Naive thymus-derived CD4-positive, alpha-beta T cell (primary cell): Measurements from ENCODE around the gene SPATA1. TPM values are rescaled to one million over a fixed set of nuclear protein-coding genes. Genes with fewer than 3 reads are reported as not detected.

Source experiments
- polyA plus RNA-seq, 2 donors: library from polyadenylated mRNA; unstranded; fragments of 300-500 nt; fragmentation: Illumina TruSeq; gene quantifications; one replicate each; pipeline ENCODE4 v1.2.3, GENCODE V29; 2021
- total RNA-seq, 6 experiments: library from RNA in 5 of 6; stranded (reverse) in 5 of 6; gene quantifications; 1 replicate in 5 of 6; 2 replicates in 1 of 6; pipeline ENCODE4 v1.2.3 and lab custom pipeline; 2021 to 2026

The SPATA1 gene
- total and polyA plus RNA-seq, 7 experiments from 2014 or later = 1.7 to 3.6 (median 2.2) TPM; not detected in 3

Other genes starting within 250 kb of the SPATA1 start
- under 1 TPM in 3 of 5 experiments, not detected in 2; 0.27 to 0.75 (median 0.51) TPM for gene SAMD13, start 204.7 kb upstream of the SPATA1 start, total RNA-seq
- gene SAMD13, start 204.7 kb upstream of the SPATA1 start, polyA plus RNA-seq = under 1 TPM; 0.41 to 0.43 TPM
- not detected for gene DNASE2B, start 107.9 kb upstream of the SPATA1 start, total RNA-seq
- not detected for gene DNASE2B, start 107.9 kb upstream of the SPATA1 start, polyA plus RNA-seq
- gene RPF1, start 27.1 kb upstream of the SPATA1 start, total RNA-seq = 10 to 100 TPM; 35.5 to 52.3 (median 44.1) TPM
- 10 to 100 TPM; 60.2 to 62.7 TPM for gene RPF1, start 27.1 kb upstream of the SPATA1 start, polyA plus RNA-seq
- 10 to 100 TPM; 24.8 to 90.7 (median 28.9) TPM for gene GNG5, start 195 bp downstream of the SPATA1 start, total RNA-seq
- 100 to 1,000 TPM; 175 to 250 TPM for gene GNG5, start 195 bp downstream of the SPATA1 start, polyA plus RNA-seq
- 10 to 100 TPM; 17.4 to 22.3 (median 19.0) TPM for gene CTBS, start 68.1 kb downstream of the SPATA1 start, total RNA-seq
- 10 to 100 TPM; 13.9 to 26.2 TPM for gene CTBS, start 68.1 kb downstream of the SPATA1 start, polyA plus RNA-seq
- 10 to 100 TPM in 1 of 5 experiments, 1 to 10 TPM in 4; 7.5 to 13.4 (median 8.1) TPM for gene SSX2IP, start 184.1 kb downstream of the SPATA1 start, total RNA-seq
- gene SSX2IP, start 184.1 kb downstream of the SPATA1 start, polyA plus RNA-seq = 1 to 10 TPM; 8.4 to 8.8 TPM